NOMO-1 (cell line): ENCODE data around the gene ENOX1.

Source experiments
- DNase-seq, 2 experiments: peaks; one replicate each; lab custom pipeline; 2025; ENCODE audit not compliant: unreplicated experiment in 2 of 2; lab: John Stamatoyannopoulos, UW

Gene ENOX1

GRCh38 chr13:43492745-43493144 is 294.0 kb downstream of the ENOX1 start:
- no peak for DNase-seq

GRCh38 chr13:43492311-43492710 is 294.5 kb downstream of the ENOX1 start:
- DNase-seq, result no peak

- no peak for DNase-seq
Observed at GRCh38 chr13:43489233-43489632, 297.5 kb downstream of the ENOX1 start.

GRCh38 chr13:43487885-43488284 is 298.9 kb downstream of the ENOX1 start:
- no peak for DNase-seq

- no peak for DNase-seq
Observed at GRCh38 chr13:43487461-43487860, 299.3 kb downstream of the ENOX1 start.

GRCh38 chr13:43484432-43485225 is 302.1 kb downstream of the ENOX1 start:
- DNase-seq, result peak in 1 of 2 experiments; percentile 7

- DNase-seq, result no peak
Observed at GRCh38 chr13:43483930-43484329, 302.8 kb downstream of the ENOX1 start.

GRCh38 chr13:43482641-43483040 is 304.1 kb downstream of the ENOX1 start:
- no peak for DNase-seq

GRCh38 chr13:43482026-43482425 is 304.7 kb downstream of the ENOX1 start:
- no peak for DNase-seq

GRCh38 chr13:43478902-43479301 is 307.9 kb downstream of the ENOX1 start:
- no peak for DNase-seq

GRCh38 chr13:43478211-43478610 is 308.6 kb downstream of the ENOX1 start:
- no peak for DNase-seq

- DNase-seq, result no peak
Observed at GRCh38 chr13:43475140-43475539, 311.6 kb downstream of the ENOX1 start.

GRCh38 chr13:43473437-43473836 is 313.3 kb downstream of the ENOX1 start:
- peak in 1 of 2 experiments; percentile 21 for DNase-seq

GRCh38 chr13:43472980-43473379 is 313.8 kb downstream of the ENOX1 start:
- DNase-seq, result no peak

- no peak for DNase-seq
Observed at GRCh38 chr13:43472339-43472738, 314.4 kb downstream of the ENOX1 start.

GRCh38 chr13:43470610-43471009 is 316.2 kb downstream of the ENOX1 start:
- DNase-seq, result no peak

GRCh38 chr13:43469791-43470190 is 317.0 kb downstream of the ENOX1 start:
- DNase-seq, result no peak

- DNase-seq, result no peak
Observed at GRCh38 chr13:43464578-43465264, 322.1 kb downstream of the ENOX1 start.

GRCh38 chr13:43448605-43449336 is 338.0 kb downstream of the ENOX1 start:
- DNase-seq, result no peak

GRCh38 chr13:43446126-43446525 is 340.6 kb downstream of the ENOX1 start:
- DNase-seq, result no peak

- DNase-seq, result no peak
Observed at GRCh38 chr13:43445668-43446067, 341.1 kb downstream of the ENOX1 start.

- no peak for DNase-seq
Observed at GRCh38 chr13:43444081-43444480, 342.7 kb downstream of the ENOX1 start.
